ENCODE results near the gene MOB3B.

MOB3B gene

GRCh38 chr9:27351438-27351837, 178.2 kb downstream of the MOB3B start:
- TF ChIP-seq, protein P1, sequence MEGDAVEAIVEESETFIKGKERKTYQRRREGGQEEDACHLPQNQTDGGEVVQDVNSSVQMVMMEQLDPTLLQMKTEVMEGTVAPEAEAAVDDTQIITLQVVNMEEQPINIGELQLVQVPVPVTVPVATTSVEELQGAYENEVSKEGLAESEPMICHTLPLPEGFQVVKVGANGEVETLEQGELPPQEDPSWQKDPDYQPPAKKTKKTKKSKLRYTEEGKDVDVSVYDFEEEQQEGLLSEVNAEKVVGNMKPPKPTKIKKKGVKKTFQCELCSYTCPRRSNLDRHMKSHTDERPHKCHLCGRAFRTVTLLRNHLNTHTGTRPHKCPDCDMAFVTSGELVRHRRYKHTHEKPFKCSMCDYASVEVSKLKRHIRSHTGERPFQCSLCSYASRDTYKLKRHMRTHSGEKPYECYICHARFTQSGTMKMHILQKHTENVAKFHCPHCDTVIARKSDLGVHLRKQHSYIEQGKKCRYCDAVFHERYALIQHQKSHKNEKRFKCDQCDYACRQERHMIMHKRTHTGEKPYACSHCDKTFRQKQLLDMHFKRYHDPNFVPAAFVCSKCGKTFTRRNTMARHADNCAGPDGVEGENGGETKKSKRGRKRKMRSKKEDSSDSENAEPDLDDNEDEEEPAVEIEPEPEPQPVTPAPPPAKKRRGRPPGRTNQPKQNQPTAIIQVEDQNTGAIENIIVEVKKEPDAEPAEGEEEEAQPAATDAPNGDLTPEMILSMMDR (IDR thresholded peaks at IDR 0.05; ENCODE audit: borderline replicate concordance, insufficient read depth, low read depth, low read length) = no peak
- no peak overlapping the region for H3K4me3 ChIP-seq (ENCODE audit: low read depth, low read length)

- H3K4me3 ChIP-seq (ENCODE audit: low read depth, low read length) = no peak overlapping the region
- TF ChIP-seq, protein P1 (IDR thresholded peaks at IDR 0.05; ENCODE audit: borderline replicate concordance, insufficient read depth, low read depth, low read length) = no peak
Measured at GRCh38 chr9:27350382-27350976, 179.1 kb downstream of the MOB3B start.

GRCh38 chr9:27349698-27350080, 179.9 kb downstream of the MOB3B start:
- H3K4me3 ChIP-seq (ENCODE audit: low read depth, low read length) = no peak overlapping the region
- TF ChIP-seq, protein P1 (IDR thresholded peaks at IDR 0.05; ENCODE audit: borderline replicate concordance, insufficient read depth, low read depth, low read length) = no peak

GRCh38 chr9:27348785-27349697, 180.6 kb downstream of the MOB3B start:
- TF ChIP-seq, protein P1 (IDR thresholded peaks at IDR 0.05; ENCODE audit: borderline replicate concordance, insufficient read depth, low read depth, low read length) = no peak
- no peak overlapping the region for H3K4me3 ChIP-seq (ENCODE audit: low read depth, low read length)

GRCh38 chr9:27347889-27348288, 181.7 kb downstream of the MOB3B start:
- TF ChIP-seq, protein P1 (IDR thresholded peaks at IDR 0.05; ENCODE audit: borderline replicate concordance, insufficient read depth, low read depth, low read length) = no peak
- no peak overlapping the region for H3K4me3 ChIP-seq (ENCODE audit: low read depth, low read length)

- TF ChIP-seq, protein P1 (IDR thresholded peaks at IDR 0.05; ENCODE audit: borderline replicate concordance, insufficient read depth, low read depth, low read length) = no peak
- H3K4me3 ChIP-seq (ENCODE audit: low read depth, low read length) = no peak overlapping the region
Measured at GRCh38 chr9:27344776-27345175, 184.8 kb downstream of the MOB3B start.

All from GM12875 (cell line).